BE2C (cell line): Measurements from ENCODE around the gene STX5. TPM values are rescaled to one million over a fixed set of nuclear protein-coding genes. Genes with fewer than 3 reads are reported as not detected.

Source experiments
- DNase-seq: peaks from one replicate; pipeline ENCODE4 v3.0.0-alpha.2; 2020
- H3K27me3 ChIP-seq: fragments of 250-450 bp; sonication (Bioruptor Pico); 2 replicates; pipeline ENCODE4 v1.5.1; 2020; ENCODE audit warnings: mild to moderate bottlenecking
- H3K36me3 ChIP-seq: fragments of 250-450 bp; sonication (Bioruptor Pico); 2 replicates; pipeline ENCODE4 v1.5.1; 2020; ENCODE audit warnings: mild to moderate bottlenecking
- H3K4me1 ChIP-seq: fragments of 250-450 bp; sonication (Bioruptor Pico); 2 replicates; pipeline ENCODE4 v1.5.1; 2020
- H3K4me3 ChIP-seq: 2 replicates; pipeline ENCODE4 v1.5.1; 2011; ENCODE audit warnings: low read depth, low read length
- H3K9me3 ChIP-seq: fragments of 250-450 bp; sonication (Bioruptor Pico); 2 replicates; pipeline ENCODE4 v1.5.1; 2020
- CTCF ChIP-seq: IDR thresholded peaks from 2 replicates; pipeline ENCODE4 v1.5.1; 2012; ENCODE audit warnings: mild to moderate bottlenecking, low read depth, low read length
- polyA plus RNA-seq: library from polyadenylated mRNA; unstranded; fragments of >200 nt; gene quantifications from one replicate; pipeline ENCODE4 v1.2.1, GENCODE V29; 2012; ENCODE audit warnings: low read depth, missing spikeins; ENCODE audit not compliant: insufficient read length, insufficient read depth

The STX5 gene, protein sequence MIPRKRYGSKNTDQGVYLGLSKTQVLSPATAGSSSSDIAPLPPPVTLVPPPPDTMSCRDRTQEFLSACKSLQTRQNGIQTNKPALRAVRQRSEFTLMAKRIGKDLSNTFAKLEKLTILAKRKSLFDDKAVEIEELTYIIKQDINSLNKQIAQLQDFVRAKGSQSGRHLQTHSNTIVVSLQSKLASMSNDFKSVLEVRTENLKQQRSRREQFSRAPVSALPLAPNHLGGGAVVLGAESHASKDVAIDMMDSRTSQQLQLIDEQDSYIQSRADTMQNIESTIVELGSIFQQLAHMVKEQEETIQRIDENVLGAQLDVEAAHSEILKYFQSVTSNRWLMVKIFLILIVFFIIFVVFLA
- polyA plus RNA-seq, result 13.3 TPM

GRCh38 chr11:62831520-62832335 is at the start of gene STX5:
STX5 (minus strand) TSS chr11:62832051; CDS start chr11:62831243, 808 bp downstream.
- DNase-seq, result peak; percentile 96
- Histone ChIP-seq H3K4me3 (peak within 1 kb of the TSS; percentile 67), H3K4me1 (no peaks in the 10 kb centered on the region), H3K27me3 (no peaks in the 10 kb centered on the region), H3K9me3 (no peaks in the 10 kb centered on the region), H3K36me3 (peaks cover 19% of the 10 kb centered on the region)
- TF ChIP-seq CTCF, result no peak

GRCh38 chr11:62880803-62881578 is 49.1 kb upstream of the STX5 start, which contains the start of gene SLC3A2:
SLC3A2 (plus strand) TSS chr11:62880896; CDS start chr11:62881024, 128 bp downstream.
- peaks cover 54% of the 10 kb centered on the region for H3K36me3 ChIP-seq
- peak within 1 kb of the TSS; percentile 83 for H3K4me3 ChIP-seq
- no peaks in the 10 kb centered on the region for H3K9me3 ChIP-seq
- H3K27me3 ChIP-seq, result no peaks in the 10 kb centered on the region
- peak; percentile 83 for DNase-seq
- peak; percentile 39 for TF ChIP-seq CTCF
- 0 out of 2 replicates have a peak, but pooled peaks cover 3% of the 10 kb centered on the region for H3K4me1 ChIP-seq

GRCh38 chr11:62880231-62880802 is 48.5 kb upstream of the STX5 start:
- H3K36me3 ChIP-seq, result peaks cover 48% of the 10 kb centered on the region
- no peaks in the 10 kb centered on the region for H3K9me3 ChIP-seq
- DNase-seq, result peak; percentile 19
- H3K27me3 ChIP-seq, result no peaks in the 10 kb centered on the region
- TF ChIP-seq CTCF, result no peak
- H3K4me3 ChIP-seq, result peak overlapping the region; percentile 83
- H3K4me1 ChIP-seq, result 0 out of 2 replicates have a peak, but pooled peaks cover 3% of the 10 kb centered on the region

GRCh38 chr11:62879235-62879978 is 47.6 kb upstream of the STX5 start:
- no peaks in the 10 kb centered on the region for H3K9me3 ChIP-seq
- 0 out of 2 replicates have a peak, but pooled peaks cover 3% of the 10 kb centered on the region for H3K4me1 ChIP-seq
- H3K27me3 ChIP-seq, result no peaks in the 10 kb centered on the region
- H3K4me3 ChIP-seq, result no peak overlapping the region
- DNase-seq, result no peak
- no peak for TF ChIP-seq CTCF
- peaks cover 40% of the 10 kb centered on the region for H3K36me3 ChIP-seq

DNA sequence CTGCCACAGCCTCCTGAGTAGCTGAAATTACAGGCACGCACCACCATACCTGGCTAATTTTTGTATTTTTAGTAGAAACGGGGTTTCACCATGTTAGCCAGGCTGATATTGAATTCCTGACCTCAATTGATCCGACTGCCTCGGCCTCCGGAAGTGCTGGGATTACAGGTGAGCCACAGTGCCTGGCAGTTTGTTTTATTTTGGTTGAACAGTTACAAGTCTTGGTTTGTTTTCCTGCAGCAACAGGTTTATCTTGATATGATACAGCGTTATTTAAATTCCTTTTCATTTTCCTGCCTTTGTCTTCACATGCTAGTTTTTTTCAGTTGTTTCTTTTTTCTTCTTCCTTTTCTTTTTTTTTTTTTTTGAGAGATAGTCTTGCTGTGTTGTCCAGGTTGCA is 44.9 kb upstream of the STX5 start:
- no peak for TF ChIP-seq CTCF
- no peak for DNase-seq
- H3K9me3 ChIP-seq, result no peaks in the 10 kb centered on the region
- no peaks in the 10 kb centered on the region for H3K27me3 ChIP-seq
- no peaks in the 10 kb centered on the region for H3K4me1 ChIP-seq
- H3K4me3 ChIP-seq, result no peak overlapping the region
- H3K36me3 ChIP-seq, result peaks cover 17% of the 10 kb centered on the region
